ENCODE measurements around the gene RPS8. TPM values are rescaled to one million over a fixed set of nuclear protein-coding genes. Genes with fewer than 3 reads are reported as not detected.

RPS8 gene
- total RNA-seq, 1 experiment from 2014 or later = 2,296 TPM

- no peak for ATAC-seq
- Histone ChIP-seq H3K9me2 (ENCODE audit: insufficient read depth) (no peaks in the 10 kb centered on the region), H3K9me3 (ENCODE audit: control insufficient read depth in 1 of 2, insufficient read depth in 1 of 2, low read depth in 1 of 2, low read length in 2 of 2) (no peaks in the 10 kb centered on the region), H3K27me3 (ENCODE audit: insufficient read depth, low read length) (no peaks in the 10 kb centered on the region), H3K36me3 (ENCODE audit: control insufficient read depth in 1 of 2, insufficient read depth in 2 of 2, low read length in 2 of 2) (no peaks in the 10 kb centered on the region), H3K79me2 (ENCODE audit: insufficient read depth, low read length) (no peaks in the 10 kb centered on the region), H2AFZ (ENCODE audit: low read depth, low read length, poor library complexity, severe bottlenecking) (no peak overlapping the region), H3K9ac (ENCODE audit: low read length) (peak overlapping the region; percentile 63), H3K4me3 (replicated peaks in 1 of 2; ENCODE audit: low read depth in 1 of 2, low read length in 2 of 2) (no peak overlapping the region; a peak in 1 of 4 replicates), H3K27ac (ENCODE audit: low read depth, low read length) (peak overlapping the region; percentile 52; the same call in 1 of the 2 replicates), H4K20me1 (ENCODE audit: insufficient read depth) (no peaks in the 10 kb centered on the region), H3K4me1 (ENCODE audit: control insufficient read depth in 1 of 2, insufficient read depth in 2 of 2, low read length in 2 of 2) (peaks cover 6 to 24% of the 10 kb centered on the region in 2 experiments), H3K4me2 (ENCODE audit: low read length) (peak overlapping the region; percentile 81)
- no peak for DNase-seq (ENCODE audit: low read depth, low spot score)
- no peak for TF ChIP-seq ELF1 (IDR thresholded peaks at IDR 0.05; ENCODE audit: borderline replicate concordance, low read depth)
- no peak for TF ChIP-seq CTCF (IDR thresholded peaks at IDR 0.05 in 2 of 3, conservative IDR thresholded peaks at IDR 0.05 in 1 of 3; ENCODE audit: borderline replicate concordance in 1 of 3, insufficient read depth in 1 of 3, low read depth in 2 of 3, low read length in 2 of 3)
- TF ChIP-seq ZFX (IDR thresholded peaks at IDR 0.05) = no peak
- no peak for TF ChIP-seq EZH2phosphoT487 (IDR thresholded peaks at IDR 0.05; ENCODE audit: borderline replicate concordance)
- TF ChIP-seq REST (IDR thresholded peaks at IDR 0.05; ENCODE audit: low read depth) = no peak
- no peak for TF ChIP-seq SRF (IDR thresholded peaks at IDR 0.05; ENCODE audit: low read depth)
- no peak for TF ChIP-seq SP1 (IDR thresholded peaks at IDR 0.05; ENCODE audit: low read depth)
- no peak for TF ChIP-seq EZH2 (IDR thresholded peaks at IDR 0.05)
- TF ChIP-seq CEBPB (IDR thresholded peaks at IDR 0.05; ENCODE audit: low read depth) = no peak
- TF ChIP-seq YY1 (IDR thresholded peaks at IDR 0.05; ENCODE audit: extremely low read depth, insufficient replicate concordance, low read depth, low read length) = no peak
- no peak for TF ChIP-seq JUND (IDR thresholded peaks at IDR 0.05)
- no peak for TF ChIP-seq TCF7L2 (IDR thresholded peaks at IDR 0.05; ENCODE audit: borderline replicate concordance, extremely low read depth, insufficient read depth, insufficient read length)
- TF ChIP-seq FOSL1 (IDR thresholded peaks at IDR 0.05; ENCODE audit: low read depth) = no peak
- no peak for TF ChIP-seq ZNF274 (IDR thresholded peaks at IDR 0.05; ENCODE audit: low read depth, low read length)
- no peak for TF ChIP-seq EGR1 (IDR thresholded peaks at IDR 0.05; ENCODE audit: low read depth)
- TF ChIP-seq ZBTB33 (IDR thresholded peaks at IDR 0.05; ENCODE audit: extremely low read depth, insufficient replicate concordance, low read length) = no peak
- TF ChIP-seq POLR2AphosphoS5 (IDR thresholded peaks at IDR 0.05; ENCODE audit: low read depth, low read length) = no peak
- POLR2A ChIA-PET = interaction anchor here (0.7 to 3.7 kb wide), 5 partner anchors 11 to 68 kb away, joined by 3 to 16 read pairs (median 7); partner anchors contain the start of genes RNU5D-1 and RPS8
- BruUV-seq (replicated peaks) = no TSS peak
- RAD21 ChIA-PET (ENCODE audit: low non-redundant PET in 1 of 2, low total read pairs in 2 of 2, uncharacterized antibody in 2 of 2, unreplicated experiment in 2 of 2) = no interaction called here
- CTCF ChIA-PET = interaction anchor here (1.5 kb wide), 1 partner anchor 10 kb away, joined by 5 read pairs; no protein-coding TSS in a partner anchor
- intact Hi-C loops (cut with micrococcal nuclease) = loop anchor here (5.0 kb wide), 1 partner anchor 785 kb away; no protein-coding TSS in a partner anchor
These were observed 11.6 kb downstream of the RPS8 start for GRCh38 chr1:44786841-44787426.

All from HCT116 (cell line).